Gastrocnemius medialis (tissue), 4 donors: ENCODE data around the gene ZC3H7A. TPM values are rescaled to one million over a fixed set of nuclear protein-coding genes. Genes with fewer than 3 reads are reported as not detected.
"Not testable (repeated sequence)": the region's sequence is repeated elsewhere in the genome, so short reads cannot be mapped to it uniquely, and the experiment has no call there.

Experiments
- ATAC-seq, 2 donors: fragments of 150-250 bp; one replicate each; pipeline ENCODE4 v1.9.1; 2016
- DNase-seq, 2 donors: peaks; one replicate each; pipeline ENCODE4 v3.0.0-alpha.2; 2019
- H3K27ac ChIP-seq, 4 donors: fragments of 200-600 bp; sonication (generic); 1 replicate in 1 of 4; 2 replicates in 3 of 4; pipeline ENCODE4 v1.5.1; 2016 to 2018; ENCODE audit warnings: mild to moderate bottlenecking in 2 of 4, moderate library complexity in 1 of 4
- H3K27me3 ChIP-seq, 3 donors: fragments of 200-600 bp; sonication (generic) in 2 of 3; 1 replicate in 1 of 3; 2 replicates in 2 of 3; pipeline versions ENCODE4 v1.5.1 to v1.6.0; 2016 to 2019; ENCODE audit warnings: mild to moderate bottlenecking in 1 of 3, moderate library complexity in 1 of 3
- H3K36me3 ChIP-seq, 2 donors: fragments of 200-600 bp; sonication (generic) in 1 of 2; one replicate each; pipeline ENCODE4 v1.5.1; 2017 to 2018
- H3K4me1 ChIP-seq, 2 donors: fragments of 200-600 bp; sonication (generic) in 1 of 2; one replicate each; pipeline ENCODE4 v1.5.1; 2016 to 2017; ENCODE audit warnings: mild to moderate bottlenecking in 2 of 2
- H3K4me3 ChIP-seq, 4 donors: fragments of 200-600 bp; sonication (generic) in 3 of 4; 1 replicate in 1 of 4; 2 replicates in 3 of 4; pipeline ENCODE4 v1.5.1; 2016 to 2019; ENCODE audit warnings: mild to moderate bottlenecking in 2 of 4
- H3K9me3 ChIP-seq, 3 donors: fragments of 200-600 bp; sonication (generic) in 2 of 3; 1 replicate in 1 of 3; 2 replicates in 2 of 3; pipeline ENCODE4 v1.5.1; 2016 to 2019
- POLR2A ChIP-seq, 2 donors: fragments of 450-650 bp; IDR thresholded peaks; one replicate each; pipeline ENCODE4 v1.6.1; 2017; ENCODE audit warnings: antibody characterized with exemption in 2 of 2, mild to moderate bottlenecking in 2 of 2, moderate library complexity in 2 of 2
- in situ Hi-C, 4 donors: fragments of 200-750 bp; cut with MboI; loops; one replicate each; pipeline versions ENCODE4 v1.15.0 to v1.8.0; 2017; ENCODE audit warnings: low sequenced_read_pairs in 4 of 4
- intact Hi-C: fragments of 100-400 bp; cut with DNase I; formaldehyde crosslinking; loops from one replicate; pipeline ENCODE4 v1.15.1; 2023; ENCODE audit warnings: low total_unique reads
- total RNA-seq, 4 donors: library from RNA; depleted of rRNA; stranded (reverse); fragments of >200 nt; gene quantifications; one replicate each; pipeline versions ENCODE4 v1.1.0 to v1.2.3, GENCODE V29; 2016
- TF ChIP-seq, protein P1 (sequence below), 5 experiments: fragments of 450-650 bp in 3 of 5; fragments of 200-600 bp in 2 of 5; sonication (generic) in 2 of 5; IDR thresholded peaks in 4 of 5; conservative IDR thresholded peaks in 1 of 5; 1 replicate in 4 of 5; 2 replicates in 1 of 5; pipeline ENCODE4 v1.5.1; 2016 to 2019; ENCODE audit warnings: antibody characterized with exemption in 5 of 5, mild to moderate bottlenecking in 3 of 5, moderate library complexity in 3 of 5

Gene ZC3H7A
- total RNA-seq, 4 donors from 2014 or later: 33.9 to 41.7 (median 37.9) TPM

DNA sequence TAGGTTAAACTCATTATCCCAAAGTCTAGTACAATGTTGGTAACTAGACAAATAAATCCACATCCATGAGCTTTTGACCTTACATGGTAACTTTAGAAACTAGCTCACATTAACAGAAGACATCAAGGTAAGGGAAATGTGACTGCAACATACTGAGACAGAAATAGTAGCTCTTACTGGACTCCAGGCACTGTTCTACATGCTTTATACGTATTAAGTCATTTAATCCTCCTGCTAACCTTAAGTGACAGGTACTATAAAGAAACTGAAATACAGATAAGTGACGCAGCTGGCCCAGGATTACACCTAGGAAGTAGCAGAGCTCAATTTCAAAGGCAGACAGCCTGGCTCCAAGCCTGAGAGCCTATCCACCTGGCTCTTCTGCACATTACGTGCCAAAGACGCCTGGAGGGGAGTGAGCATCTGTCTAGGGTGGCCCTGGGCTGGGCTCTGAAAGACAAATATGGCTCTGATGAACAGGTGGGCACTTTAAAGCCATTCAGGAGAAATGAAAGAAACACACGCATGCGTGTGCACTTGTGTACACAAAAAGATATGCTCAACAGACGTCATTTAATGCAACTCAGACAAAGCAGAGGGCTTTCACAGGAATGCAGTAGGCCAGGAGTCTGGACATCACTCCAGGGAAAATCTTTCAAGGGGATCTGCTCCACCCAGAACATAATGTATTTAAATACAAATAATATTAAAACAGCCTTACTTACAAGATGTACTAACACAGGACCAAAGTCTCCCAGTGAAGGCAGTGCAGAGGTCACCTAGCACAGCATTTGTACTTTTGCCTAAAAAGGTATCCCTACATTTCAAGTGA lies 4.4 kb downstream of the ZC3H7A start:
- DNase-seq (peak; percentile 46 to 82), ATAC-seq (peak; percentile 13 to 58)
- Histone ChIP-seq H3K4me3 (no peak overlapping the region), H3K27ac (peak overlapping the region; percentile 98 to 100 (median 99)), H3K27me3 (no peaks in the 10 kb centered on the region), H3K4me1 (peaks cover 70 to 77% of the 10 kb centered on the region in 2 donors), H3K36me3 (no peaks in the 10 kb centered on the region), H3K9me3 (no peaks in the 10 kb centered on the region)
- in situ Hi-C loops: loop anchor here in 3 of 4 donors (10.0 to 25.0 kb wide), 2 partner anchors 48 to 120 kb away; partner anchors contain the start of genes TXNDC11 (in 3 of the 3) and GSPT1 (in 1 of the 3)
- TF ChIP-seq POLR2A (IDR thresholded peaks at IDR 0.05): peak in 1 of 2 donors; percentile 19
- TF ChIP-seq, protein P1, sequence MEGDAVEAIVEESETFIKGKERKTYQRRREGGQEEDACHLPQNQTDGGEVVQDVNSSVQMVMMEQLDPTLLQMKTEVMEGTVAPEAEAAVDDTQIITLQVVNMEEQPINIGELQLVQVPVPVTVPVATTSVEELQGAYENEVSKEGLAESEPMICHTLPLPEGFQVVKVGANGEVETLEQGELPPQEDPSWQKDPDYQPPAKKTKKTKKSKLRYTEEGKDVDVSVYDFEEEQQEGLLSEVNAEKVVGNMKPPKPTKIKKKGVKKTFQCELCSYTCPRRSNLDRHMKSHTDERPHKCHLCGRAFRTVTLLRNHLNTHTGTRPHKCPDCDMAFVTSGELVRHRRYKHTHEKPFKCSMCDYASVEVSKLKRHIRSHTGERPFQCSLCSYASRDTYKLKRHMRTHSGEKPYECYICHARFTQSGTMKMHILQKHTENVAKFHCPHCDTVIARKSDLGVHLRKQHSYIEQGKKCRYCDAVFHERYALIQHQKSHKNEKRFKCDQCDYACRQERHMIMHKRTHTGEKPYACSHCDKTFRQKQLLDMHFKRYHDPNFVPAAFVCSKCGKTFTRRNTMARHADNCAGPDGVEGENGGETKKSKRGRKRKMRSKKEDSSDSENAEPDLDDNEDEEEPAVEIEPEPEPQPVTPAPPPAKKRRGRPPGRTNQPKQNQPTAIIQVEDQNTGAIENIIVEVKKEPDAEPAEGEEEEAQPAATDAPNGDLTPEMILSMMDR (IDR thresholded peaks at IDR 0.05 in 4 of 5, conservative IDR thresholded peaks at IDR 0.05 in 1 of 5): no peak
- intact Hi-C loops: loop anchor here (1.0 to 10.0 kb wide), 4 partner anchors 42 to 272 kb away; partner anchors contain the start of gene TXNDC11

DNA sequence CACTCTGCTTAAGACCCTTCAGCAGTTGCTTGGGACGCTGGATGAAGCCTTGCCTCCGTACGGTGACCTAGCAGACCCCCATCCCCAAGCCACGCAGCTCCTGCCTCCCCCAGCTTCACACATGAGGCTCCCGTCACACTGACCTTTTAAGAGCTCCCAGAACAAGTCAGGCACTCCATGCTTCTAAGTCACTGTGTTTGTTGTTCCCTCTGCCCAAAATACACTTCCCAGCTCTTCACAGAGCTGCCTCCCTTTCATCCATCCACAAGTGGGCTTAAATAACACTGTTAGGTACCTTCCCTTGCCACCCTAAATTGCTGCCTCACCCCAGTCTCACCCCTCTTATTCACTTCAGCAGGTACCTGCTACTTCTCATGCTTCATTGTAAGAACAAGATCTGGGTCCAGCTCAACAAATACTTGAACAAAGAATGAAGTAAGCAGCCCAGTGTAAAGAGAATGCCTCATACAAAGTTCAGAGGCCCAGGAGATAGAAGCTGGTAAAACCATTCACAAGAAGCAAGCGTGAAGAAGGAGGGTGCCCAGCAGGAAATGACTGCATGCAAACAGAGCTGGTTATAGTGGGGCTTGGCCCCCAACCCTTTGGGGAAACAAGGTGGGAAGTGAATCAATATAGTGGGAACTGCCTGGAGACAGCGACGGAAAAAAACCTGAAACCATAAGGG lies 5.8 kb downstream of the ZC3H7A start:
- TF ChIP-seq, protein P1 (IDR thresholded peaks at IDR 0.05 in 4 of 5, conservative IDR thresholded peaks at IDR 0.05 in 1 of 5): no peak
- no peak for TF ChIP-seq POLR2A (IDR thresholded peaks at IDR 0.05)
- in situ Hi-C loops (loop anchor here in 3 of 4 donors (10.0 to 25.0 kb wide), 2 partner anchors 46 to 121 kb away; partner anchors contain the start of genes TXNDC11 (in 3 of the 3) and GSPT1 (in 1 of the 3)), intact Hi-C loops (loop anchor here (10.0 kb wide), 1 partner anchor 274 kb away; no protein-coding TSS in a partner anchor)
- DNase-seq: no peak
- no peaks in the 10 kb centered on the region for H3K9me3 ChIP-seq
- peaks cover 70 to 77% of the 10 kb centered on the region in 2 donors for H3K4me1 ChIP-seq
- no peaks in the 10 kb centered on the region for H3K27me3 ChIP-seq
- ATAC-seq: no peak
- no peaks in the 10 kb centered on the region for H3K36me3 ChIP-seq
- H3K4me3 ChIP-seq: no peak overlapping the region
- H3K27ac ChIP-seq: peak overlapping the region; percentile 98 to 100 (median 99)

DNA sequence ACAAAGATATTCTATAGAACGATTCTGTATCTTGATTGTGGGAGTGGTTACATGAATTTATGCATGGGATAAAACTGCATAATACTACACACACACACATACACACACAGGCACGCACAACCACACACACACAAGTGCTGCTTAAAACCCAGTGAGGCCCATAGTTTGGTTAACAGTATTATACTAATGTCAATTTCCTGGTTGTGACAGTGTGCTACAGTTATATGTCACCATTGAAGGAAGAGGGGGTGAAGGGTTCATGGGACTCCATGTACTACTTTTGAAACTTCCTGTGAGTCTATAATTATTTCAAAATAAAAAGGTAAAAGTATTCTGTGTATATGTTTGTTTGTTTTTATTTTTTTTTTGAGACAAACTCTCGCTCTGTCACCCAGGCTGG lies 8.1 kb downstream of the ZC3H7A start:
- in situ Hi-C loops: loop anchor here in 1 of 4 donors (25.0 kb wide), 1 partner anchor 123 kb away; the partner anchor contains the start of gene GSPT1
- no peak for ATAC-seq

DNA sequence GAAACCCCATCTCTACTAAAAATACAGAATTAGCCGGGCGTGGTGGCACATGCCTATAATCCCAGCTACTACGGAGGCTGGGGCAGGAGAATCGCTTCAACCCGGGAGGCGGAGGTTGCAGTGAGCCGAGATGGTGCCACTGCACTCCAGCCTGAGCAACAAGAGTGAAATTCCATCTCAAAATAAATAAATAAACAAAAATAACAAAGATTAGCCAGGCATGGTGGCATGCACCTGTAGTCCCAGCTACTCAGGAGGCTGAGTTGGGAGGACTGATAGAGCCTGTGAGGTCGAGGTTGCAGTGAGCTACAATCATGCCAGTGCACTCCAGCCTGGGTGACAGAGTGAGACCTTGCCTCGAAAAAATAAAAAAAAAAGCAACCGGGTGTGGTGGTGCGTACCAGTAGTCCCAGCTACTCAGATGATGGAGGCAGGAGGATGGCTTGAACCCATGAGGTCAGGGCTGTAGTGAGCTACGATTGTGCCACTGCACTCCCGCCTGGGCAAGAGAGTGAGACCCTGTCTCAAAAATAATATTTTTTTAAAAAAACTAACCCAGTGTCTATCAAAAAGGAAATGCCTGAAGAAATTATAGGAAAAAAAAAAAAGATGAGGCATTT lies 12.0 kb downstream of the ZC3H7A start:
- H3K27me3 ChIP-seq, DNase-seq, H3K4me3 ChIP-seq, intact Hi-C loops, H3K9me3 ChIP-seq, H3K36me3 ChIP-seq, ATAC-seq: not testable (repeated sequence)
- in situ Hi-C loops: loop anchor here in 1 of 4 donors (25.0 kb wide), 1 partner anchor 127 kb away; the partner anchor contains the start of gene GSPT1
- Histone ChIP-seq H3K27ac (peak overlapping the region in 2 of 4 donors; percentile 31 to 78), H3K4me1 (peaks cover 43 to 55% of the 10 kb centered on the region in 2 donors)

More for the DNA sequence above, 8.1 kb downstream of the ZC3H7A start:
- Histone ChIP-seq H3K27ac (peak overlapping the region in 2 of 4 donors; percentile 10 to 98), H3K4me1 (peaks cover 54 to 59% of the 10 kb centered on the region in 2 donors), H3K27me3 (no peaks in the 10 kb centered on the region), H3K9me3 (no peaks in the 10 kb centered on the region), H3K4me3 (no peak overlapping the region), H3K36me3 (no peaks in the 10 kb centered on the region)
- DNase-seq: no peak
- intact Hi-C loops: no loop called here
- no peak for TF ChIP-seq POLR2A (IDR thresholded peaks at IDR 0.05)
- TF ChIP-seq, protein P1 (IDR thresholded peaks at IDR 0.05 in 4 of 5, conservative IDR thresholded peaks at IDR 0.05 in 1 of 5): no peak

DNA sequence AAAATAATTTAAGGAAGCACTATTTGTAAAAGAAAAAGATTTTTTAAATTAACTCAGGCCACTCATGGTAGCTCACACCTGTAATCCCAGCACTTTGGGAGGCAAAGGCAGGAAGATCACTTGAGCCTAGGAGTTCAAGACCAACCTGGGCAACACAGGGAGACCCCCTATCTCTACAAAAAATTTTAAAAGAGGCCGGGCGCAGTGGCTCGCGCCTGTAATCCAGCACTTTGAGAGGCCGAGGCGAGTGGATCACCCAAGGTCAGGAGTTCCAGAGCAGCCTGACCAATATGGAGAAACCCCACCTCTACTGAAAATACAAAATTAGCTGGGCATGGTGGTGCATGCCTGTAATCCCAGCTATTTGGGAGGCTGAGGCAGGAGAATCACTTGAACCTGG lies 12.7 kb downstream of the ZC3H7A start:
- intact Hi-C loops, H3K36me3 ChIP-seq, H3K9me3 ChIP-seq, ATAC-seq, H3K27me3 ChIP-seq, H3K4me3 ChIP-seq, DNase-seq: not testable (repeated sequence)
- peak overlapping the region; percentile 73 to 83 (median 79) for H3K27ac ChIP-seq
- in situ Hi-C loops: loop anchor here in 1 of 4 donors (25.0 kb wide), 1 partner anchor 128 kb away; the partner anchor contains the start of gene GSPT1
- peaks cover 36 to 48% of the 10 kb centered on the region in 2 donors for H3K4me1 ChIP-seq
